ENCODE data around the gene CYB5R4.
"Not testable (repeated sequence)": the region's sequence is repeated elsewhere in the genome, so short reads cannot be mapped to it uniquely, and the experiment has no call there.

The CYB5R4 gene

GRCh38 chr6:83914953-83915352 lies 55.5 kb downstream of the CYB5R4 start:
- DNase-seq: no peak

DNA sequence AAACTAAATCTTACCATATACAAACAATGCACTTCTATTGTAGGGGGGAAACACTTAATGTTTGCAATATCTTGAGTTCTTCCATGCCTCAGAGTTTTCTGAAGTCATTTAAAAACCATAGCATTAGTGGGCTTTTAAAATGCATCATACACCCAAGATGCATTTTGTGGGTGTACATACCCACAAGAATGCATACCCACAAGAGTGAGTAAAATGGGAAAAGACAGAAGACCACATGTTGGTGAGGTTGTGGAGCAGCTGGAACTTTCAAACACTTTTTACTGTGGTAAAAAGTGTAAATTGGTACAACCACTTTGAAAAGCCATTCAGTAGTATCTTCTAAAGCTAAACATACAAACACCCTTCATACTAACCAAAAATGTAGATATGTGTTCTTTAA lies 57.5 kb downstream of the CYB5R4 start:
- no peak for DNase-seq

- no peak for DNase-seq
Measured at GRCh38 chr6:83920017-83920416, 60.5 kb downstream of the CYB5R4 start.

GRCh38 chr6:83921315-83921714 lies 61.8 kb downstream of the CYB5R4 start:
- no peak for DNase-seq

DNA sequence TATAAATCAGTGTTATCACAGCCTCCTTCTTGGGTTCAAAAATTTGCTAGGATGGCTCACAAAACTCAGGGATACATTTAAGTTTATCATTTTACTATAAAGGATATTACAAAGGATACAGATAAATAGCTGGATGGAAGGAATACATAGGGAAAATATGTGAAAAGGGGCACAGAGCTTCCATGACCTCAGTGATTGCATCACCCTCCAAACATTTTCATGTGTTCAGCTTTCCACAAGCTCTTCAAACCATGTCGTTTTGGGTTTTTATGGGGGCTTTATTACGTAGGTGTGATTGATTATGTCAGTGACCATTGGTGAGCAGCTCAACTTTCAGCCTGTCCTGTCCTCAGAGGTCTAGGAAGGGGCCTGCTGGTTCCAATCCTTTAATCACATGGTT lies 68.0 kb downstream of the CYB5R4 start:
- no peak for DNase-seq

DNA sequence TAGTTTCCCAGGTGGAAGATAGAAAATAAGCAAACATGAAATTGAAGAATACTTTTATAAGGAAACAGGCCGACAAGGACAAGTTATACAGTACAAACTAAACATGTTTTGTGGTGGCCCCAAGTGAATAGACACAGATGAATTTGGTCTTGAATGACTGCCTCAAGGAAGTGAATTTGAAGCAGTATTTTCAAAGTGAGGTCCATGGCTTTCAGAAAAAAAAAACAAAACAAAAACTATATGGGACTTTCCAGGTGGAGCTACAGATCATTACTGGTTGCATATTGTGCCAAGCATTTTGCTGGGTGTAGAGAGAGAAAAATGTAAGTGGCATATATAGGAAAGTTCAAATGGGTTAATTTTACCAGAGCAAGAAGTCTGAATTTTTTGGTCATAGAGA lies 68.8 kb downstream of the CYB5R4 start:
- no peak for DNase-seq

- not testable (repeated sequence) for DNase-seq
Measured at GRCh38 chr6:83946201-83946833, 86.8 kb downstream of the CYB5R4 start.

DNA sequence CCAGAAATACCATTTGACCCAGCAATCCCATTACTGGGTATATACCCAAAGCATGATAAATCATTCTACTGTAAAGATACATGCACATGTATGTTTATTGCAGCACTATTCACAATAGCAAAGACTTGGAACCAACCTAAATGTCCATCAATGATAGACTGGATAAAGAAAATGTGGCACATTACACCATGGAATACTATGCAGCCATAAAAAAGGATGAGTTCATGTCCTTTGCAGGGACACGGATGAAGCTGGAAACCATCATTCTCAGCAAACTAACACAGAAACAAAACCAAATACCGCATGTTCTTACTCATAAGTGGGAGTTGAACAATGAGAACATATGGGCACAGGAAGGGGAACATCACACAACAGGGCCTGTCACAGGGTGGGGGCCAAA lies 88.5 kb downstream of the CYB5R4 start:
- DNase-seq: not testable (repeated sequence)

- DNase-seq: no peak
Measured at GRCh38 chr6:83948851-83949250, 89.4 kb downstream of the CYB5R4 start.

- not testable (repeated sequence) for DNase-seq
Measured at GRCh38 chr6:83951423-83951822, 91.9 kb downstream of the CYB5R4 start.

DNA sequence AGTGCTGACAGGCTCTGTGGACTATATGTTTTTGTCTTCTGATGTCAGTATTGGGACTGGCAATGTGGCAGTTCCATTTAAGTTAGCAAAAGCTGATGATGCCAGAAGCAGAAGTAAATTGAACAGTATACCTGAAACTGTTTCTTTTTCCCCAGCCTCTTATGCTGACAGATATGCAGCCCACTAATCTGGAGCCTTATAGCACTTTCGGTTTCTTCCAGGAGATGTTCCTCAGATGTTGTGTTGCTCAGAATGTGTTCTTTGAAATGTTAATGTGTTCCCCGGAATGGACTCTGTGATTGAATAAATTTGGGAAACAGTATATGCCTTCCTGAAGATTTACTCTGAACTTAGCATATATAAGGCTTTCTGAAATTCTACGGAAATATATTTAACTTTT lies 93.3 kb downstream of the CYB5R4 start:
- no peak for DNase-seq

GRCh38 chr6:83954371-83954770 lies 94.9 kb downstream of the CYB5R4 start:
- peak; percentile 5 for DNase-seq

- DNase-seq: no peak
Measured at GRCh38 chr6:83958241-83958685, 98.8 kb downstream of the CYB5R4 start.

- DNase-seq: no peak
Measured at GRCh38 chr6:83960664-83961063, 101.2 kb downstream of the CYB5R4 start.

DNA sequence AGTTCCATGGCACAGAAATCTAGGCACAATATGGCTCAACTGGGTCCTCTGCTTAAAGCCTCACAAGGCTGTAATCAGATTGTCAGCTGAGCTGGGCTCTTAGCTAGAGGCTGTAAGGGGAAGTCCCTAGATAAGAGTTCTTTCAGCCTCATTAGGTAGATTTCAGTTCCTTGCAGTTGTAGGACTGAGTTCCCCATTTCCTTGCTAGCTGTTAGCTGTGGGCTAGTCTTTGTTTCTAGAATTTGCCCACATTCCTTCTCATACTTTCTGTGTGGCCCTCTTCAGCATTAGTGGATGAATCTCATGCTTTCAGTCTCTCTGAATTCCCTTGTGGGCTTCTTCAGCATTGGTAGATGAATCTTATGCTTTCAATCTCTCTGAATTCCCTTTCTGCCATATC lies 103.1 kb downstream of the CYB5R4 start:
- DNase-seq: no peak

DNA sequence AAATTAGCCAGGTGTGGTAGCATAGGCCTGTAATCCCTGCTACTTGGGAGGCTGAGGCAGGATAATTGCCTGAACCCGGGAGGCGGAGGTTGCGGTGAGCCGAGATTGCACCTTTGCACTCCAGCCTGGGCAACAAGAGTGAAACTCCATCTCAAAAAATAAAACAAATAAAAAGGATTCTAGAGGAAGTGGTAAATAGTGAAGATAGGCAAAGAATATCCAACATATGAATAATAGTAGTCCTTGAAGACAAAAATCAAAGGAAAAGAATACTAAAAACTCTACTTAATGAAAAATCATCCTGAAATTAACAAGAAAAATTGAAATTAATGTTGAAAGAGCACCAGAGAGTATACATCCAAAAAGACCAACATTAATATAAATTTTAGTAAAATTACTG lies 107.0 kb downstream of the CYB5R4 start:
- no peak for DNase-seq

GRCh38 chr6:83970582-83970981 lies 111.1 kb downstream of the CYB5R4 start:
- DNase-seq: no peak

- no peak for DNase-seq
Measured at GRCh38 chr6:83974409-83975050, 115.0 kb downstream of the CYB5R4 start.

DNA sequence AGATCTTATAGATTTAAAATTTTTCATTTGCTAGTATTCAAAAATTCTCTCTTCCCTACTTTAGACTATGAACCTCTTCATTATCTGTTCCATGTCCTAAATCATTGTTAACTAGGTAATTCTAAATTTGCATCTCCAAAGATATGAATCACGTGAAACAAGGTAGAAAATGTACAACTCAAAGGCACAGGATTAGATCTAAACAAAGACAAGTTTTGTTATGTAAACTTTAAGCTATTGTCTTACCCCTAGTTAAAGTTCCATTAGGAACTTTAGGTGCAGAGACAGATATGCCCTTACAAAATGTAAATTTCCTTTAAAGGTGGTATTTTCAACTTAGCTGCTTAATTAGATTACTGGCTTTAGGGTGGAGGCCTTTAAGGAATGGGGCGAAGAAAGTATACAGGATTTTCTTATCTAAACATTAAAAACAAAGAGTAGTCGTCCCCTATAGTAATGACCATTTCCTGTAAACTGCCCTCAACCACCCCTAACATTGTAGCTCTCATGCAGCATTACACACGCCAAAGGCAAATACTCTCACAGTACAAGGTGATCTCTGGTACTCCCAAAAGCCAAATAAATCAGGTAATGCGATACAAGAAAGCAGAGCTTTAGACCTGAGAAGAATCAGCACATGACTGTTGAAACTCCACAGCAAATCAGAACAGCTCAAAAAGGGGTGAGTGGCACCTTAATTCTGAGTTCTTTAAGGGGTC lies 116.7 kb downstream of the CYB5R4 start:
- DNase-seq: no peak

DNA sequence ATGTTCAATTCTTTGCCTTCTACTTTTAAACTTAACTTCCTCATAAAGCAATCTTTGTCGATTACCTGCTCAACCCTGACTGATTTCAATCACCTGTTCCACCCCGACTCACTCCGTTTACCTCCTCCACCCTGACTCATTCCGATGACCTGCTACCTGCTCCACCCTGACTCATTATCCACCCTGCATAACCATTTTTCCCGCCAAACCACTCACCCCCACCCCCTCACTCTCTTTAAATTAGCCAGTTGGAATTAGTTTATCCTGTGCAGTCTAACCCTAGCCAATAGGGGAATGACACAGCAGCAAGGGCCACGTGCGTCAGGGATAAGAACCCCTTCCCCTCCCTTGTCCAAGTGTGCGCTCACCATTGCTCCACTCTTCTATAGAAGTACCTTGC lies 117.4 kb downstream of the CYB5R4 start:
- DNase-seq: no peak

DNA sequence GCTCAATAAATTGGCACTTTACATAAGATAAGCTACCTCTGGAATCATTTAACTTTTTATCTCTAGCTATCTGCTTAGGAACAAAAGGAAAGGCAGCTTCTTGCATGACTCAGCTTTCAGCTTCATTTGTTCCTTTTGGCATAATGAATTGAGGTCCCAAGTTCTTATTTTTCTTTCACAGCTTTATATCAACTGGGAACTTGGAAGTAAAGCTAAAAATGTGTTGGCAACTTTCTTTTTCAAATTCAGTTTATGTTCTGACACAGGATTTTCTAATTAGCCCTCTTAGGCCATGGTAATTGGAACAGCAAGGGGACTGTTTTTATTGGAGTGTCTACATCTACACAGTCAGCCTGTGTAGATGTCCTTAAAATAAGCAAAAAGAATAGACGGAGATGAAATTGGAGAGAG lies 118.8 kb downstream of the CYB5R4 start:
- DNase-seq: no peak

GRCh38 chr6:83978997-83979396 lies 119.5 kb downstream of the CYB5R4 start:
- DNase-seq: no peak

DNA sequence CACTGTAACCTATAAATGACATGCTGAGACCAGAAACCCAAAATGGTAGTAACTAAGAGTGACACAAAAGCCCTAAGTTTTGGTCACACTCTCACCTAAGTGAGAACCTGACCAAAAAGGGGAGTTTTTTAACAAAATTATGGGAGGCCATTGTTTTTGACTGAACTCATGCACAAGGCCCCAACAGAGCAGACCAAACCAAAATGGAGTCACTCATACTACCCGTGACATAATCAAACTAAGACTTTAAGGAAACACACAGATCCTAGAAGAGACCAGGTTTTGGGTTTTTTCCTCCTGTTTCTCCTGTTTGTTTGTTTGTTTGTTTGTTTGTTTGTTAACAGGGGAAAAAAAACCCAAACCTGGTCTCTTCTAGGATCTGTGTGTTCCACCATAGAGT lies 124.9 kb downstream of the CYB5R4 start:
- no peak for DNase-seq

GRCh38 chr6:83985308-83985713 lies 125.8 kb downstream of the CYB5R4 start:
- no peak for DNase-seq

All from NCI-H146 (cell line).